Ishikawa (cell line): Measurements from ENCODE around the gene CALN1.
A peak's percentile ranks its signal among the peaks of the same experiment; 100 is the strongest.

Source experiments
- CEBPB ChIP-seq: IDR thresholded peaks from 2 replicates; pipeline ENCODE4 v1.6.1; 2012
- CREB1 ChIP-seq: IDR thresholded peaks from 2 replicates; pipeline ENCODE4 v1.6.1; 2012; ENCODE audit warnings: low read depth
- EGR1 ChIP-seq: IDR thresholded peaks from 2 replicates; pipeline ENCODE4 v1.6.1; 2012
- EP300 ChIP-seq: IDR thresholded peaks from 2 replicates; pipeline ENCODE4 v1.6.1; 2012; ENCODE audit warnings: borderline replicate concordance
- FOXM1 ChIP-seq: IDR thresholded peaks from 2 replicates; pipeline ENCODE4 v1.6.1; 2012; ENCODE audit warnings: low read depth, borderline replicate concordance
- NFIC ChIP-seq: IDR thresholded peaks from 2 replicates; pipeline ENCODE4 v1.6.1; 2012
- RAD21 ChIP-seq: IDR thresholded peaks from 2 replicates; pipeline ENCODE4 v1.6.1; 2012; ENCODE audit warnings: low read depth
- TAF1 ChIP-seq: IDR thresholded peaks from 2 replicates; pipeline ENCODE4 v1.6.1; 2012; ENCODE audit warnings: low read depth, mild to moderate bottlenecking
- TCF12 ChIP-seq: IDR thresholded peaks from 2 replicates; pipeline ENCODE4 v1.6.1; 2012; ENCODE audit warnings: low read depth
- TEAD4 ChIP-seq: IDR thresholded peaks from 2 replicates; pipeline ENCODE4 v1.6.1; 2012
- YY1 ChIP-seq: IDR thresholded peaks from 2 replicates; pipeline ENCODE4 v1.6.1; 2012; ENCODE audit warnings: low read depth
- ZBTB7A ChIP-seq: IDR thresholded peaks from 2 replicates; pipeline ENCODE4 v1.6.1; 2012; ENCODE audit warnings: low read depth
- TF ChIP-seq, protein P1 (sequence below): IDR thresholded peaks from 2 replicates; pipeline ENCODE4 v1.6.1; 2012; ENCODE audit warnings: low read depth, mild to moderate bottlenecking
- TF ChIP-seq, protein P2 (sequence below): IDR thresholded peaks from 2 replicates; pipeline ENCODE4 v1.6.1; 2012
- TF ChIP-seq, protein P3 (sequence below): IDR thresholded peaks from 2 replicates; pipeline ENCODE4 v1.6.1; 2012

The CALN1 gene

DNA sequence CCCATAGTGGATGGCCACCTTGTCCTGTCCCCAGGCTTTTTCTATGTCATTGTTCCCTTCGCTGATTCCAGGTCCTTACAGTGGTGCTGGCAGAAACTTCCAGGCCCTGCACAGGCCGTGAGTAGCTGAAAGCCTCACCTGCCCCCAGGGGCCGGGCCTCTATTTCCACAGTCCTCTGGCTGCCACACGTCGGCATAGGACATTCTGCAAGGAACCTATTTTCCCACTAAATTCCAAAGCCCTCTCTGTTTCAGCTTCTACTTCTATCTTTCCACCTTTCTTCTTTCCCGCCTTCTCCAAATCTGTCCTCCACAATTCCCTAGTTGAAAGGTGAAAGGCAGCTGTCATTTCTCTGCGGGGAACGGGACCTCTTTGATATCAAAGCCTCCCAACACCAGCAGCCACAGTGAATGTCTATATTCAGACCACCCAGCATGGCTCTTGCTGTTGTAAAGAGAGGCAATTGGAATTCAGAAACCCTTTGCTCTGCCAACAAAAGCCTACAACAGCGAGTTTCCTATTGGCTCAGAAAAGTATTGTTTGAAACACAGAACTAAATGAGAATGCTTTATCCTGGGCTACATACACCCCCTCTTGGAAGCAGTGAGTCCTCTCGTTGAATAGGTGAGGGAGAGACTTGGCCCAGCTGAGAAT is 672.5 kb downstream of the CALN1 start:
- TF ChIP-seq CREB1: no peak
- TF ChIP-seq ZBTB7A: no peak
- TF ChIP-seq, protein P1, sequence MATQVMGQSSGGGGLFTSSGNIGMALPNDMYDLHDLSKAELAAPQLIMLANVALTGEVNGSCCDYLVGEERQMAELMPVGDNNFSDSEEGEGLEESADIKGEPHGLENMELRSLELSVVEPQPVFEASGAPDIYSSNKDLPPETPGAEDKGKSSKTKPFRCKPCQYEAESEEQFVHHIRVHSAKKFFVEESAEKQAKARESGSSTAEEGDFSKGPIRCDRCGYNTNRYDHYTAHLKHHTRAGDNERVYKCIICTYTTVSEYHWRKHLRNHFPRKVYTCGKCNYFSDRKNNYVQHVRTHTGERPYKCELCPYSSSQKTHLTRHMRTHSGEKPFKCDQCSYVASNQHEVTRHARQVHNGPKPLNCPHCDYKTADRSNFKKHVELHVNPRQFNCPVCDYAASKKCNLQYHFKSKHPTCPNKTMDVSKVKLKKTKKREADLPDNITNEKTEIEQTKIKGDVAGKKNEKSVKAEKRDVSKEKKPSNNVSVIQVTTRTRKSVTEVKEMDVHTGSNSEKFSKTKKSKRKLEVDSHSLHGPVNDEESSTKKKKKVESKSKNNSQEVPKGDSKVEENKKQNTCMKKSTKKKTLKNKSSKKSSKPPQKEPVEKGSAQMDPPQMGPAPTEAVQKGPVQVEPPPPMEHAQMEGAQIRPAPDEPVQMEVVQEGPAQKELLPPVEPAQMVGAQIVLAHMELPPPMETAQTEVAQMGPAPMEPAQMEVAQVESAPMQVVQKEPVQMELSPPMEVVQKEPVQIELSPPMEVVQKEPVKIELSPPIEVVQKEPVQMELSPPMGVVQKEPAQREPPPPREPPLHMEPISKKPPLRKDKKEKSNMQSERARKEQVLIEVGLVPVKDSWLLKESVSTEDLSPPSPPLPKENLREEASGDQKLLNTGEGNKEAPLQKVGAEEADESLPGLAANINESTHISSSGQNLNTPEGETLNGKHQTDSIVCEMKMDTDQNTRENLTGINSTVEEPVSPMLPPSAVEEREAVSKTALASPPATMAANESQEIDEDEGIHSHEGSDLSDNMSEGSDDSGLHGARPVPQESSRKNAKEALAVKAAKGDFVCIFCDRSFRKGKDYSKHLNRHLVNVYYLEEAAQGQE: no peak
- no peak for TF ChIP-seq TEAD4
- TF ChIP-seq EGR1: no peak
- no peak for TF ChIP-seq RAD21
- TF ChIP-seq TAF1: no peak
- TF ChIP-seq TCF12: no peak
- no peak for TF ChIP-seq CEBPB
- TF ChIP-seq EP300: no peak
- TF ChIP-seq, protein P2, sequence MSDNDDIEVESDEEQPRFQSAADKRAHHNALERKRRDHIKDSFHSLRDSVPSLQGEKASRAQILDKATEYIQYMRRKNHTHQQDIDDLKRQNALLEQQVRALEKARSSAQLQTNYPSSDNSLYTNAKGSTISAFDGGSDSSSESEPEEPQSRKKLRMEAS: no peak
- TF ChIP-seq YY1: no peak
- TF ChIP-seq, protein P3, sequence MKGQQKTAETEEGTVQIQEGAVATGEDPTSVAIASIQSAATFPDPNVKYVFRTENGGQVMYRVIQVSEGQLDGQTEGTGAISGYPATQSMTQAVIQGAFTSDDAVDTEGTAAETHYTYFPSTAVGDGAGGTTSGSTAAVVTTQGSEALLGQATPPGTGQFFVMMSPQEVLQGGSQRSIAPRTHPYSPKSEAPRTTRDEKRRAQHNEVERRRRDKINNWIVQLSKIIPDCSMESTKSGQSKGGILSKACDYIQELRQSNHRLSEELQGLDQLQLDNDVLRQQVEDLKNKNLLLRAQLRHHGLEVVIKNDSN: no peak
- TF ChIP-seq NFIC: no peak
- no peak for TF ChIP-seq FOXM1

DNA sequence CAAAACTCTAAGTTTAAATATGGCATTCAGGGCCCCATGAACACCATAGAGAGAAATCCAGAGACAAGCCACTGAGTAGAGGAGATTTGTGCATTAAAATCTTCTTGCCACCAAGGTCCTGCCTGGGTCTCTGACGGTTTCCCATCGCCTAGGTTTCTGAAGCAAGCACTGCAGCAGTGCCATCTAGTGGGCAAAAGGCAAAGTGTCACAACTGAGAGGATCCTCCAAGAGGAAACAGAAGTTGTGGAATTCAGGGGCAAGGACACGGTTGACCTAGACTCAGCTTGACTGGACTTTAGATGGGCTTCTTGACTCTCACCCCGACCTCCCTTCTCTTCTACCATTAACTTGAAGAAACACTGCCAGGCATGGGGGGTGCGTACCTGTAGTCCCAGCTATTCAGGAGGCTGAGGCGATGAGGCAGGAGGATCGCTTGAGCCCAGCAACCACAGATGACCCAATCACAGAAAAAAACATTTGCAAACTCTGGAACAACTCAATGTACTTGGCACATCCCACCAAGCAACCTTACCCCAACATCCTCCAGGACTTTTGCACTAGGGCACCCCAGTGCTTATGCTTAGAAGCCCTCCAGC is 676.1 kb downstream of the CALN1 start:
- TF ChIP-seq, protein P2: no peak
- TF ChIP-seq RAD21: peak; percentile 60; the same call in 1 of the 2 replicates

DNA sequence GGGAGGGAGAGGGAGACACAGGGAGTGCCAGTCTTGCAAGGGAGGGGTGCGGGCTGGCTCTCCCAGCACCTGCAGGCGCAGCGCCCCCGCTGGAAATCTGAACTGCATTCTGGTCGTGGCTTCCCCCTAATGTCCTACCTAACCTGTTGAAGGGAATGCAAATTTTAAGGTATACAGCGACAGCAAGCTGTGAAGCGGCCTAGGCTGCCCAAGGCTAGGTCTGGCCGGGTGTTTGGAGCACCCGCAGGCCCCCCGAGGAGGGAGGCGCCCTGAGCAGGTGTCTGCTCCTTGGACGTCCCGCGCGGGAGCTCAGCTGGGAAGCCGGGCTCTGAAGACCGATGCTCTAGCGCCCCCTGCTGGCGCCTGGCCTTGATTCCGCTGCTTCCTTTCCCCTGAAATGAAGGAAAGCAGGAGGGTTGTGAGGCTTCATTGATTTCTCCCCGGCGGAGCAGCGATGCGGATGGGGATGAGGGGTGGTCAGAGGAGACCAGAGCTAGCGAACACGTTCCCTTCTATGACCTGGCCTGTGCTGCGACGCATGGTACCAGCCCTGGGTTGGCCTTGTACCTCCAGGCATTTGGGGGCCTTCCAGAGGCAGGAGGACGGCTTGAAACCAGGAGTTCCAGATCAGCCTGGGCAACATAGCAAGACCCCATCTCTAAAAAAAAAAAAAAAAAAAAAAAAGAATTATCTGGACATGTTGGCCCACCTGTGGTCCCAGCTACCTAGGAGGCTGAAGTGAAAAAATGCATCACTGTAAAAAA is 678.8 kb downstream of the CALN1 start:
- TF ChIP-seq RAD21 (peak; percentile 71), CREB1 (no peak)

DNA sequence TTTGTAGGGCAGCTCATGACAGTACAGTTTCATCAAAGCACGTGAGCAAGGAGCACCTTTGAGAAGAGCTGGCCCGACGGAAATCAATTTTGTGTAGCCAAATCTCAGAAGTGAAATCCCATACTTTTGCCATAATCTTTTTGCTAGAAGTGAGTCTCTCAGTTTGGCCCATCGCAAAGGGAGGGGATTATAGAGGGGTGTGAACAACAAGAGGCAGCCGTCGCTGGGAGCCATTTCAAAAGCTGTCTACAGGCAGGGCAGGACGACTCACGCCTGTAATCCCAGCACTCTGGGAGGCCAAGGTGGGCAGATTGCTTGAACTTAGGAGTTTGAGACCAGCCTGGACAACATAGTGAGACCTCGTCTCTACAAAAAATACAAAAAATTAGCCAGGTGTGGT is 680.4 kb downstream of the CALN1 start:
- TF ChIP-seq ZBTB7A: no peak
- TF ChIP-seq CREB1: no peak
- TF ChIP-seq NFIC: no peak
- TF ChIP-seq, protein P1: no peak
- no peak for TF ChIP-seq FOXM1
- TF ChIP-seq TCF12: no peak
